ENCODE data around the gene MIGA2. TPM values are rescaled to one million over a fixed set of nuclear protein-coding genes. Genes with fewer than 3 reads are reported as not detected.

The MIGA2 gene
- total and polyA plus RNA-seq, 9 of the 15 experiments (the other 6 are each of a cell fraction or from before 2014, with no cell fraction given): 0.15 to 54.1 (median 18.0) TPM

GRCh38 chr9:129013674-129014073 lies 22.8 kb upstream of the MIGA2 start:
- Histone ChIP-seq H3K36me3 (ENCODE audit: control insufficient read depth, insufficient read depth, low read length) (peaks cover 69% of the 10 kb centered on the region; the same call in 2 of the 3 replicates), H3K4me2 (ENCODE audit: insufficient read depth, low read length) (no peak overlapping the region), H3K4me1 (replicated peaks in 1 of 2; ENCODE audit: control insufficient read depth in 2 of 2, insufficient read depth in 2 of 2, low read length in 2 of 2) (peaks cover 0 to 30% of the 10 kb centered on the region in 2 experiments; a peak in 1 of 5 replicates), H3K27me3 (ENCODE audit: control insufficient read depth in 2 of 2, insufficient read depth in 2 of 2, low read length in 2 of 2) (no peaks in the 10 kb centered on the region), H2AFZ (ENCODE audit: low read depth, low read length) (no peak overlapping the region), H3K9me1 (ENCODE audit: control insufficient read depth, insufficient read depth, low read length) (no peaks in the 10 kb centered on the region), H3K79me2 (ENCODE audit: control insufficient read depth, insufficient read depth, low read length) (no peaks in the 10 kb centered on the region), H3K9ac (ENCODE audit: insufficient read depth in 1 of 2, low read depth in 2 of 2, low read length in 2 of 2) (peak overlapping the region in 1 of 2 experiments; percentile 65; a peak in 1 of 4 replicates), H3K4me3 (no peak overlapping the region), H4K20me1 (replicated peaks; ENCODE audit: control insufficient read depth, insufficient read depth, low read length) (no peaks in the 10 kb centered on the region), H3K27ac (ENCODE audit: extremely low read depth, low read depth, low read length) (no peak overlapping the region), H3K9me3 (replicated peaks; ENCODE audit: control insufficient read depth, insufficient read depth, low read depth, low read length) (no peaks in the 10 kb centered on the region)
- in situ Hi-C loops (cut with MboI): no loop called here
- POLR2A ChIA-PET: interaction anchor here (0.5 to 0.8 kb wide), 3 partner anchors 9 to 528 kb away, joined by 3 to 5 read pairs (median 3); no protein-coding TSS in a partner anchor
- CTCF ChIA-PET (ENCODE audit: low intra/inter-chr PET ratio): no interaction called here
- no peak for ATAC-seq
- WGBS (ENCODE audit: insufficient coverage, low coverage, missing lambda C conversion rate): 93% methylated on average over 9 of the region's 11 CpGs
- no peak for DNase-seq (ENCODE audit: extremely low read depth in 1 of 4, low spot score in 3 of 4)
- BruUV-seq (replicated peaks): no TSS peak
- intact Hi-C loops (cut with micrococcal nuclease): no loop called here
- no peak for TF ChIP-seq CBX3 (IDR thresholded peaks at IDR 0.05; ENCODE audit: borderline replicate concordance in 1 of 2, low read length in 2 of 2)
- TF ChIP-seq MTA2 (IDR thresholded peaks at IDR 0.05; ENCODE audit: low read depth): no peak
- TF ChIP-seq TAF7 (tag; IDR thresholded peaks at IDR 0.05): no peak
- TF ChIP-seq POLR2G (IDR thresholded peaks at IDR 0.05; ENCODE audit: low read depth, low read length): peak; percentile 42; the same call in 1 of the 2 replicates
- TF ChIP-seq NFE2 (IDR thresholded peaks at IDR 0.05; ENCODE audit: low read depth): no peak
- TF ChIP-seq CHAMP1 (IDR thresholded peaks at IDR 0.05): no peak
- peak; percentile 44; the same call in 1 of the 2 replicates for TF ChIP-seq RBFOX2 (IDR thresholded peaks at IDR 0.05; ENCODE audit: low read depth, low read length)
- no peak for TF ChIP-seq ZBTB1 (CRISPR knock-in tag; IDR thresholded peaks at IDR 0.05; ENCODE audit: borderline replicate concordance, low read depth)
- FAIRE-seq: no peak
